HG03457 (cell line): ENCODE data around the gene TMX1.

Experiments
- ATAC-seq: cut with Tn5 transposase; IDR thresholded peaks from one replicate; pipeline ENCODE4 v1.9.1; 2021; ENCODE audit warnings: moderate number of reproducible peaks; ENCODE audit not compliant: unreplicated experiment

The TMX1 gene

GRCh38 chr14:51242545-51243490 lies 2.8 kb downstream of the TMX1 start:
- no peak for ATAC-seq

- ATAC-seq, result no peak
Observed at GRCh38 chr14:51244591-51244990, 4.5 kb downstream of the TMX1 start.

GRCh38 chr14:51246032-51246431 lies 6.0 kb downstream of the TMX1 start:
- ATAC-seq, result no peak

GRCh38 chr14:51248016-51248987 lies 8.3 kb downstream of the TMX1 start:
- ATAC-seq, result no peak

- no peak for ATAC-seq
Observed at GRCh38 chr14:51251486-51251885, 11.4 kb downstream of the TMX1 start.

GRCh38 chr14:51253880-51254279 lies 13.8 kb downstream of the TMX1 start:
- no peak for ATAC-seq

- no peak for ATAC-seq
Observed at GRCh38 chr14:51258280-51258679, 18.2 kb downstream of the TMX1 start.

- ATAC-seq, result no peak
Observed at GRCh38 chr14:51258788-51259187, 18.7 kb downstream of the TMX1 start.

GRCh38 chr14:51260225-51260624 lies 20.2 kb downstream of the TMX1 start:
- no peak for ATAC-seq

- no peak for ATAC-seq
Observed at GRCh38 chr14:51261151-51261550, 21.1 kb downstream of the TMX1 start.

GRCh38 chr14:51262868-51263267 lies 22.8 kb downstream of the TMX1 start:
- ATAC-seq, result no peak

- no peak for ATAC-seq
Observed at GRCh38 chr14:51269634-51270033, 29.6 kb downstream of the TMX1 start.

- ATAC-seq, result no peak
Observed at GRCh38 chr14:51276605-51277004, 36.6 kb downstream of the TMX1 start.

- ATAC-seq, result no peak
Observed at GRCh38 chr14:51277753-51278415, 37.8 kb downstream of the TMX1 start.

GRCh38 chr14:51282517-51282916 lies 42.5 kb downstream of the TMX1 start:
- ATAC-seq, result no peak

- no peak for ATAC-seq
Observed at GRCh38 chr14:51283402-51284085, 43.5 kb downstream of the TMX1 start.

- ATAC-seq, result no peak
Observed at GRCh38 chr14:51284241-51284640, 44.2 kb downstream of the TMX1 start.

- ATAC-seq, result no peak
Observed at GRCh38 chr14:51285120-51285519, 45.1 kb downstream of the TMX1 start.

- no peak for ATAC-seq
Observed at GRCh38 chr14:51289169-51289568, 49.1 kb downstream of the TMX1 start.

- no peak for ATAC-seq
Observed at GRCh38 chr14:51290132-51290531, 50.1 kb downstream of the TMX1 start.
